Astrocyte (in vitro differentiated cells and primary cell): Measurements from ENCODE around the gene MPP7.

ENCODE experiments used
- EZH2 ChIP-seq: IDR thresholded peaks from 2 replicates; pipeline ENCODE4 v1.6.1; 2012; ENCODE audit warnings: mild to moderate bottlenecking, low read length, inconsistent platforms; ENCODE audit not compliant: insufficient read depth
- TF ChIP-seq, protein P1 (sequence below): IDR thresholded peaks from 2 replicates; pipeline ENCODE4 v1.5.1; 2011; ENCODE audit warnings: low read depth, mild to moderate bottlenecking, inconsistent platforms, low read length, moderate library complexity; ENCODE audit not compliant: insufficient read depth

GRCh38 chr10:28295336-28295735 is 7.5 kb downstream of the MPP7 start:
- TF ChIP-seq, protein P1, sequence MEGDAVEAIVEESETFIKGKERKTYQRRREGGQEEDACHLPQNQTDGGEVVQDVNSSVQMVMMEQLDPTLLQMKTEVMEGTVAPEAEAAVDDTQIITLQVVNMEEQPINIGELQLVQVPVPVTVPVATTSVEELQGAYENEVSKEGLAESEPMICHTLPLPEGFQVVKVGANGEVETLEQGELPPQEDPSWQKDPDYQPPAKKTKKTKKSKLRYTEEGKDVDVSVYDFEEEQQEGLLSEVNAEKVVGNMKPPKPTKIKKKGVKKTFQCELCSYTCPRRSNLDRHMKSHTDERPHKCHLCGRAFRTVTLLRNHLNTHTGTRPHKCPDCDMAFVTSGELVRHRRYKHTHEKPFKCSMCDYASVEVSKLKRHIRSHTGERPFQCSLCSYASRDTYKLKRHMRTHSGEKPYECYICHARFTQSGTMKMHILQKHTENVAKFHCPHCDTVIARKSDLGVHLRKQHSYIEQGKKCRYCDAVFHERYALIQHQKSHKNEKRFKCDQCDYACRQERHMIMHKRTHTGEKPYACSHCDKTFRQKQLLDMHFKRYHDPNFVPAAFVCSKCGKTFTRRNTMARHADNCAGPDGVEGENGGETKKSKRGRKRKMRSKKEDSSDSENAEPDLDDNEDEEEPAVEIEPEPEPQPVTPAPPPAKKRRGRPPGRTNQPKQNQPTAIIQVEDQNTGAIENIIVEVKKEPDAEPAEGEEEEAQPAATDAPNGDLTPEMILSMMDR: no peak
- TF ChIP-seq EZH2: no peak
